Thoracic aorta (tissue), 2 donors: Measurements from ENCODE around the gene CCDC6. TPM values are rescaled to one million over a fixed set of nuclear protein-coding genes. Genes with fewer than 3 reads are reported as not detected.
A peak's percentile ranks its signal among the peaks of the same experiment; 100 is the strongest.

ENCODE experiments used
- ATAC-seq: fragments of 150-250 bp; one replicate; pipeline ENCODE4 v1.8.0; 2017; ENCODE audit warnings: low read depth; ENCODE audit not compliant: insufficient number of reproducible peaks, low FRiP score
- DNase-seq: peaks from one replicate; pipeline ENCODE4 v3.0.0-alpha.2; 2020; ENCODE audit warnings: low spot score
- H3K27ac ChIP-seq, 2 donors: fragments of 200-600 bp; sonication (generic); 1 replicate in 1 of 2; 2 replicates in 1 of 2; pipeline ENCODE4 v1.5.1; 2016; ENCODE audit warnings: mild to moderate bottlenecking in 2 of 2, moderate library complexity in 2 of 2
- H3K27me3 ChIP-seq: fragments of 200-600 bp; sonication (generic); replicated peaks from 2 replicates; pipeline ENCODE4 v1.6.0; 2016; ENCODE audit warnings: mild to moderate bottlenecking; ENCODE audit not compliant: insufficient read depth
- H3K36me3 ChIP-seq: fragments of 200-600 bp; sonication (generic); one replicate; pipeline ENCODE4 v1.5.1; 2016
- H3K4me1 ChIP-seq, 2 donors: fragments of 200-600 bp; sonication (generic); 1 replicate in 1 of 2; 2 replicates in 1 of 2; pipeline versions ENCODE4 v1.5.1 to v1.6.0; 2016; ENCODE audit warnings: low read depth in 2 of 2, mild to moderate bottlenecking in 1 of 2; ENCODE audit not compliant: control insufficient read depth in 1 of 2
- H3K4me3 ChIP-seq: fragments of 200-600 bp; sonication (generic); 2 replicates; pipeline ENCODE4 v1.5.1; 2016; ENCODE audit warnings: mild to moderate bottlenecking
- H3K9me3 ChIP-seq: fragments of 200-600 bp; sonication (generic); 2 replicates; pipeline ENCODE4 v1.5.1; 2016
- total RNA-seq, 2 donors: library from RNA; depleted of rRNA; stranded (reverse); fragments of >200 nt; gene quantifications; one replicate each; pipeline versions ENCODE4 v1.1.0 to v1.2.3, GENCODE V29; 2016
- TF ChIP-seq, protein P1 (sequence below): fragments of 200-600 bp; sonication (generic); IDR thresholded peaks from one replicate; pipeline ENCODE4 v1.5.1; 2019; ENCODE audit warnings: antibody characterized with exemption

Gene CCDC6
- total RNA-seq, 2 donors from 2014 or later, result 69.3 to 70.9 TPM

DNA sequence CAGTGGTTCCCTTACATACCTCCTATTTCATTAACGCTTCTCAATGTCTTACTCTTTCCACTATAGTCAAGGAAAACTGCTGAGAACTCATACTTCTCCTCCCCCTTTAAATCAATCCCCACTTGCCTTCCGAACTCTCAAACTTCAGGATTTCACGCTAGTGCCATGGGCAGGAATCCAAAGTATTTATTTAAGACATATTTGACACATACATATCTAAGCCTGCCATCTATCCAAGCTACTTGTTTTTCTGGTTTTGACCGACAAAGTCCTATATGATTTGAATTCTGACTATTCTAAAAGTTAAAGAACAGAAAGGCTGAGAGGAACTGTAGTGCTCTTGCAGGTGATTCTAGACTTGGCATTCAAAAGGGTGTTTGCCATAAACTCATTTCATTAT is 51.8 kb downstream of the CCDC6 start:
- Histone ChIP-seq H3K4me3 (peak overlapping the region; percentile 28), H3K27me3 (no peaks in the 10 kb centered on the region), H3K27ac (no peak overlapping the region), H3K9me3 (no peaks in the 10 kb centered on the region), H3K36me3 (peaks cover 4% of the 10 kb centered on the region), H3K4me1 (peaks cover 56 to 71% of the 10 kb centered on the region in 2 donors)
- TF ChIP-seq, protein P1, sequence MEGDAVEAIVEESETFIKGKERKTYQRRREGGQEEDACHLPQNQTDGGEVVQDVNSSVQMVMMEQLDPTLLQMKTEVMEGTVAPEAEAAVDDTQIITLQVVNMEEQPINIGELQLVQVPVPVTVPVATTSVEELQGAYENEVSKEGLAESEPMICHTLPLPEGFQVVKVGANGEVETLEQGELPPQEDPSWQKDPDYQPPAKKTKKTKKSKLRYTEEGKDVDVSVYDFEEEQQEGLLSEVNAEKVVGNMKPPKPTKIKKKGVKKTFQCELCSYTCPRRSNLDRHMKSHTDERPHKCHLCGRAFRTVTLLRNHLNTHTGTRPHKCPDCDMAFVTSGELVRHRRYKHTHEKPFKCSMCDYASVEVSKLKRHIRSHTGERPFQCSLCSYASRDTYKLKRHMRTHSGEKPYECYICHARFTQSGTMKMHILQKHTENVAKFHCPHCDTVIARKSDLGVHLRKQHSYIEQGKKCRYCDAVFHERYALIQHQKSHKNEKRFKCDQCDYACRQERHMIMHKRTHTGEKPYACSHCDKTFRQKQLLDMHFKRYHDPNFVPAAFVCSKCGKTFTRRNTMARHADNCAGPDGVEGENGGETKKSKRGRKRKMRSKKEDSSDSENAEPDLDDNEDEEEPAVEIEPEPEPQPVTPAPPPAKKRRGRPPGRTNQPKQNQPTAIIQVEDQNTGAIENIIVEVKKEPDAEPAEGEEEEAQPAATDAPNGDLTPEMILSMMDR, result no peak
- no peak for DNase-seq
- no peak for ATAC-seq

DNA sequence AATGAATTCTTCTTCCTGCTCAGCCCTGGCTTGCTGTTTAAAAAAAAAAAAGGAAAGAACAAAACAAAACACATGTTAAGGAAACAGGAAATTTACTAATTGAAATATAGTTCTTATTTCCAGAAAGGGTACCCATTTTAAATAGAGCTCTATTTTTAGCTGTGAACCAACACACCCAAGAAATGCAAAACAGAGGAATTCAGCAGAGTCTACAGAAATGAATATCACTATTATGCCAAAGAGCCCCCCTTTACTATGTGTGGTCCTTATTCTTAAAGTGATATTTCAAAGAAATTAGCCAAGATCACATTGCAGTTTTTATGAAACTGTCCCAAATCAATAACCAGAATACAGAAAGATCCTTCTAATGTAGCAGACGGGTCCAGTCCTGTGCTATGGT is 53.7 kb downstream of the CCDC6 start:
- no peak for ATAC-seq
- Histone ChIP-seq H3K4me1 (peaks cover 44 to 59% of the 10 kb centered on the region in 2 donors), H3K9me3 (no peaks in the 10 kb centered on the region)

DNA sequence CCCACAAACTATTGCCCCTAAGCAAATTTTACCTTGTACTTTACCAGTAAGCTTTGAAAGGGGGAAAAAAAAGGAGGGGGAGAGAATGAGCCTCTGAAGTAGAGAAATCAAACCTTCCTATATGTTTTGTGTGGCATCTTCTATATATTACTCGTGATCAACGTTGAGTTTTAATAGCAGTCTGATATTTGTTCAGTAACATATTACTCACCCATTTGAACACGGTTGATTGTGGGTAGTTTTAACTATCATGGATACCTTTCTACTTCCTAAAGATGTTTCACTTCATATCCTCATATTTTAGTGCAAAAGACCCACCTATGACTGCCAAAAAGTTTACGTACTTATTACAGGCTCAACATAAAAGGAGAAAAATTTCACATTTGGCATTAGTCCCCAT is 54.5 kb downstream of the CCDC6 start:
- no peak overlapping the region for H3K4me3 ChIP-seq
- TF ChIP-seq, protein P1, result no peak
- no peaks in the 10 kb centered on the region for H3K27me3 ChIP-seq
- ATAC-seq (no peak), DNase-seq (no peak)
- no peak overlapping the region for H3K27ac ChIP-seq
- H3K9me3 ChIP-seq, result no peaks in the 10 kb centered on the region
- peaks cover 13% of the 10 kb centered on the region for H3K36me3 ChIP-seq
- peaks cover 37 to 51% of the 10 kb centered on the region in 2 donors for H3K4me1 ChIP-seq

More for the DNA sequence above, 53.7 kb downstream of the CCDC6 start:
- TF ChIP-seq, protein P1, result no peak
- H3K27me3 ChIP-seq, result no peaks in the 10 kb centered on the region
- H3K27ac ChIP-seq, result no peak overlapping the region
- peaks cover 9% of the 10 kb centered on the region for H3K36me3 ChIP-seq
- no peak for DNase-seq
- no peak overlapping the region for H3K4me3 ChIP-seq

DNA sequence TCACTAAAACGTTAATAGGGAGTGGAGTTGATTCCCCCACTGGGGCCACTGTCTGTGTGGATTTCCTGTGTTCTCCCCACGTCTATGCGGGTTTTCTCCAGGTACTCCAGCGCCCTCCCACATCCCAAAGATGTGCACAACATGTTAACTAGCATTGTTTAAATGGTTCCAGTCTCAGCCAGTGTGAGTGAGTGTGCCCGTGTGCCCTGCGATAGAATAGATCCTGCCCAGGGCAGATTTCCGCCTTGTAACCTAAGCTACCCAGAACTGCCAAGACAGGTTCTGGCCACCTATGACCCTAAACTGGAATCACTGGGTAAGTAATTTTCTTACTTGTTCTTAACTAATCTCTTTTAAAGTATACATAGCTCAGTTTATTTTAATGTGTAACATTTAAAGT is 58.5 kb downstream of the CCDC6 start:
- no peaks in the 10 kb centered on the region for H3K27me3 ChIP-seq
- peaks cover 15% of the 10 kb centered on the region for H3K36me3 ChIP-seq
- H3K9me3 ChIP-seq, result no peaks in the 10 kb centered on the region
- H3K27ac ChIP-seq, result no peak overlapping the region
- H3K4me1 ChIP-seq, result peaks cover 15 to 35% of the 10 kb centered on the region in 2 donors
- no peak overlapping the region for H3K4me3 ChIP-seq
- ATAC-seq (no peak), DNase-seq (no peak)
- TF ChIP-seq, protein P1, result no peak

DNA sequence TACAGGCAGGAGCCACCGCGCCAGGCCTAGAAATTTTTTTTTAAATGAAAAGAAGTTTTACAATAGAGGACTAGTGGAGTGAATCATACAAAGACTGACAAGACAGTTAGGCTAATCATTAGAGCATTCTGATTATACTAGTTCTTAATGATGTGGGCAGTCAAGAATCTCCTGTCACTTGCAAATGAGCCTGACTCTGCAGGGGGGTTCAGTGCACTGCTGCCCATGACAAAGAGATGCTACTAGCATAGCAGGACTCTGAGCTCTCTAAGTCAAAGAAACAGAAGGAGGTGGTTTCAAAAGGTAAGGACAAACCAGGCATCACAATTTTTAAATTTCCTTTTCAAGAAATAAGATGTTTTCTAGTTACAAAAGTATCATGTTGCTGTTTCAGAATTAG is 59.0 kb downstream of the CCDC6 start:
- TF ChIP-seq, protein P1, result no peak
- H3K36me3 ChIP-seq, result peaks cover 15% of the 10 kb centered on the region
- no peaks in the 10 kb centered on the region for H3K9me3 ChIP-seq
- no peak overlapping the region for H3K4me3 ChIP-seq
- peaks cover 11 to 30% of the 10 kb centered on the region in 2 donors for H3K4me1 ChIP-seq
- H3K27ac ChIP-seq, result no peak overlapping the region
- ATAC-seq (no peak), DNase-seq (no peak)
- no peaks in the 10 kb centered on the region for H3K27me3 ChIP-seq
